Right atrium auricular region (tissue), 2 donors: ENCODE measurements around the gene CCL8. TPM values are rescaled to one million over a fixed set of nuclear protein-coding genes. Genes with fewer than 3 reads are reported as not detected.

ENCODE experiments used
- DNase-seq: peaks from one replicate; pipeline ENCODE4 v3.0.0-alpha.2; 2019; ENCODE audit warnings: low spot score
- H3K27ac ChIP-seq, 2 donors: fragments of 200-600 bp; sonication (generic); 1 replicate in 1 of 2; 2 replicates in 1 of 2; pipeline ENCODE4 v1.5.1; 2016 to 2019
- H3K27me3 ChIP-seq, 2 donors: fragments of 200-600 bp; sonication (generic); one replicate each; pipeline versions ENCODE4 v1.5.1 to v1.6.0; 2017 to 2019
- H3K36me3 ChIP-seq: fragments of 200-600 bp; sonication (generic); one replicate; pipeline ENCODE4 v1.5.1; 2016
- H3K4me1 ChIP-seq, 2 donors: fragments of 200-600 bp; sonication (generic); one replicate each; pipeline versions ENCODE4 v1.5.1 to v1.6.0; 2017 to 2019
- H3K4me3 ChIP-seq, 2 donors: fragments of 200-600 bp; sonication (generic); 1 replicate in 1 of 2; 2 replicates in 1 of 2; pipeline ENCODE4 v1.5.1; 2017 to 2019; ENCODE audit warnings: mild to moderate bottlenecking in 1 of 2, moderate library complexity in 1 of 2
- H3K9me3 ChIP-seq, 2 donors: fragments of 200-600 bp; sonication (generic); one replicate each; pipeline ENCODE4 v1.5.1; 2019
- CTCF ChIP-seq, 2 donors: fragments of 200-600 bp; sonication (generic); IDR thresholded peaks; one replicate each; pipeline ENCODE4 v1.5.1; 2019; ENCODE audit warnings: antibody characterized with exemption in 2 of 2
- total RNA-seq, 2 donors: library from RNA; depleted of rRNA; stranded (reverse); fragments of >200 nt; gene quantifications; one replicate each; pipeline ENCODE4 v1.1.0, GENCODE V29; 2016

The CCL8 gene
- total RNA-seq, 2 donors from 2014 or later, result 0.52 TPM; not detected in 1

- Histone ChIP-seq H3K27me3 (no peaks in the 10 kb centered on the region), H3K4me1 (no peaks in the 10 kb centered on the region), H3K27ac (no peak overlapping the region), H3K9me3 (no peaks in the 10 kb centered on the region), H3K36me3 (no peaks in the 10 kb centered on the region), H3K4me3 (no peak overlapping the region)
- no peak for DNase-seq
- no peak for TF ChIP-seq CTCF (IDR thresholded peaks at IDR 0.05)
These were observed 51.8 kb downstream of the CCL8 start for GRCh38 chr17:34370997-34371395.

Other genes starting within 250 kb of the CCL8 start
- 100 to 1,000 TPM in 1 of 2 donors, 10 to 100 TPM in 1; 46.3 to 118 TPM for gene CCL2, start 64.2 kb upstream of the CCL8 start, total RNA-seq
- gene CCL7, start 49.2 kb upstream of the CCL8 start, total RNA-seq, result not detected
- gene CCL11, start 33.7 kb upstream of the CCL8 start, total RNA-seq, result 1 to 10 TPM in 1 of 2 donors, under 1 TPM in 1; 0.75 to 1.6 TPM
- gene CCL13, start 37.0 kb downstream of the CCL8 start, total RNA-seq, result 1 to 10 TPM in 1 of 2 donors, under 1 TPM in 1; 0.90 to 1.3 TPM
- not detected for gene CCL1, start 43.8 kb downstream of the CCL8 start, total RNA-seq